ENCODE measurements around the gene TARS2.
A peak's percentile ranks its signal among the peaks of the same experiment; 100 is the strongest.

TARS2 gene

GRCh38 chr1:150505431-150505830 is 18.2 kb downstream of the TARS2 start:
- in situ Hi-C loops (cut with MboI; ENCODE audit: low pct_unique_long_range_greater_than_20kb, low sequenced_read_pairs) = no loop called here
- DNase-seq = no peak

- DNase-seq = peak; percentile 52
- in situ Hi-C loops (cut with MboI; ENCODE audit: low pct_unique_long_range_greater_than_20kb, low sequenced_read_pairs) = no loop called here
Measured at GRCh38 chr1:150507912-150508864, 21.0 kb downstream of the TARS2 start, which contains the start of gene ECM1. Gene ECM1 (plus strand): TSS chr1:150508109. CDS start chr1:150508210, 101 bp downstream.

- DNase-seq = peak; percentile 27
- in situ Hi-C loops (cut with MboI; ENCODE audit: low pct_unique_long_range_greater_than_20kb, low sequenced_read_pairs) = no loop called here
Measured at GRCh38 chr1:150508982-150509381, 21.8 kb downstream of the TARS2 start.

- no peak for DNase-seq
- in situ Hi-C loops (cut with MboI; ENCODE audit: low pct_unique_long_range_greater_than_20kb, low sequenced_read_pairs) = no loop called here
Measured at GRCh38 chr1:150511551-150511950, 24.3 kb downstream of the TARS2 start.

- no peak for DNase-seq
- in situ Hi-C loops (cut with MboI; ENCODE audit: low pct_unique_long_range_greater_than_20kb, low sequenced_read_pairs) = no loop called here
Measured at GRCh38 chr1:150511985-150512660, 24.9 kb downstream of the TARS2 start.

- in situ Hi-C loops (cut with MboI; ENCODE audit: low pct_unique_long_range_greater_than_20kb, low sequenced_read_pairs) = no loop called here
- no peak for DNase-seq
Measured at GRCh38 chr1:150512846-150513245, 25.6 kb downstream of the TARS2 start.

GRCh38 chr1:150513351-150513791 is 26.2 kb downstream of the TARS2 start:
- DNase-seq = no peak
- in situ Hi-C loops (cut with MboI; ENCODE audit: low pct_unique_long_range_greater_than_20kb, low sequenced_read_pairs) = no loop called here

GRCh38 chr1:150514260-150514659 is 27.0 kb downstream of the TARS2 start:
- in situ Hi-C loops (cut with MboI; ENCODE audit: low pct_unique_long_range_greater_than_20kb, low sequenced_read_pairs) = no loop called here
- DNase-seq = no peak

- in situ Hi-C loops (cut with MboI; ENCODE audit: low pct_unique_long_range_greater_than_20kb, low sequenced_read_pairs) = no loop called here
Measured at GRCh38 chr1:150514913-150515327, 27.7 kb downstream of the TARS2 start.

GRCh38 chr1:150515328-150516049 is 28.3 kb downstream of the TARS2 start, which contains the start of gene FALEC:
Gene FALEC (plus strand): TSS chr1:150515752.
- DNase-seq = peak; percentile 97
- in situ Hi-C loops (cut with MboI; ENCODE audit: low pct_unique_long_range_greater_than_20kb, low sequenced_read_pairs) = no loop called here

More at GRCh38 chr1:150514913-150515327, 27.7 kb downstream of the TARS2 start:
- no peak for DNase-seq

- peak; percentile 39 for DNase-seq
- in situ Hi-C loops (cut with MboI; ENCODE audit: low pct_unique_long_range_greater_than_20kb, low sequenced_read_pairs) = no loop called here
Measured at GRCh38 chr1:150516050-150516591, 28.9 kb downstream of the TARS2 start.

- peak; percentile 38 for DNase-seq
- in situ Hi-C loops (cut with MboI; ENCODE audit: low pct_unique_long_range_greater_than_20kb, low sequenced_read_pairs) = no loop called here
Measured at GRCh38 chr1:150516616-150517015, 29.4 kb downstream of the TARS2 start.

GRCh38 chr1:150521196-150521968 is 34.2 kb downstream of the TARS2 start:
- DNase-seq = no peak
- in situ Hi-C loops (cut with MboI; ENCODE audit: low pct_unique_long_range_greater_than_20kb, low sequenced_read_pairs) = no loop called here

- in situ Hi-C loops (cut with MboI; ENCODE audit: low pct_unique_long_range_greater_than_20kb, low sequenced_read_pairs) = no loop called here
Measured at GRCh38 chr1:150525348-150525747, 38.1 kb downstream of the TARS2 start.

GRCh38 chr1:150528196-150528595 is 41.0 kb downstream of the TARS2 start:
- in situ Hi-C loops (cut with MboI; ENCODE audit: low pct_unique_long_range_greater_than_20kb, low sequenced_read_pairs) = no loop called here
- DNase-seq = no peak

More at GRCh38 chr1:150525348-150525747, 38.1 kb downstream of the TARS2 start:
- DNase-seq = no peak

GRCh38 chr1:150529017-150529416 is 41.8 kb downstream of the TARS2 start:
- in situ Hi-C loops (cut with MboI; ENCODE audit: low pct_unique_long_range_greater_than_20kb, low sequenced_read_pairs) = no loop called here

GRCh38 chr1:150530491-150531159 is 43.4 kb downstream of the TARS2 start:
- in situ Hi-C loops (cut with MboI; ENCODE audit: low pct_unique_long_range_greater_than_20kb, low sequenced_read_pairs) = no loop called here
- DNase-seq = no peak

More at GRCh38 chr1:150529017-150529416, 41.8 kb downstream of the TARS2 start:
- no peak for DNase-seq

GRCh38 chr1:150532860-150533259 is 45.6 kb downstream of the TARS2 start:
- no peak for DNase-seq
- in situ Hi-C loops (cut with MboI; ENCODE audit: low pct_unique_long_range_greater_than_20kb, low sequenced_read_pairs) = no loop called here

Measured in KBM-7 (cell line).